DMS53 treated with DMSO at 0.1 percent for 48 hours (cell line): ENCODE results near the gene WDR37.

ENCODE experiments used
- DNase-seq: peaks from one replicate; lab custom pipeline; 2025; ENCODE audit not compliant: unreplicated experiment; lab: John Stamatoyannopoulos, UW

Gene WDR37

GRCh38 chr10:1162481-1163203, 106.5 kb downstream of the WDR37 start:
- no peak for DNase-seq

GRCh38 chr10:1163204-1163660, 107.0 kb downstream of the WDR37 start:
- no peak for DNase-seq

- no peak for DNase-seq
Measured at GRCh38 chr10:1163831-1164230, 107.6 kb downstream of the WDR37 start.

GRCh38 chr10:1166101-1166827, 110.1 kb downstream of the WDR37 start:
- no peak for DNase-seq

- no peak for DNase-seq
Measured at GRCh38 chr10:1166828-1167275, 110.7 kb downstream of the WDR37 start.

- no peak for DNase-seq
Measured at GRCh38 chr10:1168763-1169162, 112.6 kb downstream of the WDR37 start.

GRCh38 chr10:1169186-1169885, 113.2 kb downstream of the WDR37 start:
- DNase-seq, result no peak

GRCh38 chr10:1169981-1170866, 114.0 kb downstream of the WDR37 start:
- no peak for DNase-seq

GRCh38 chr10:1170867-1171180, 114.6 kb downstream of the WDR37 start:
- DNase-seq, result no peak

GRCh38 chr10:1171182-1171581, 115.0 kb downstream of the WDR37 start:
- DNase-seq, result no peak

GRCh38 chr10:1171586-1171985, 115.4 kb downstream of the WDR37 start:
- DNase-seq, result no peak

- DNase-seq, result no peak
Measured at GRCh38 chr10:1172256-1172984, 116.2 kb downstream of the WDR37 start.

- DNase-seq, result no peak
Measured at GRCh38 chr10:1173091-1173490, 116.9 kb downstream of the WDR37 start.

GRCh38 chr10:1174022-1174421, 117.8 kb downstream of the WDR37 start:
- no peak for DNase-seq

- DNase-seq, result no peak
Measured at GRCh38 chr10:1175956-1176565, 119.9 kb downstream of the WDR37 start.

GRCh38 chr10:1177936-1178335, 121.8 kb downstream of the WDR37 start:
- DNase-seq, result no peak

GRCh38 chr10:1178506-1178905, 122.3 kb downstream of the WDR37 start:
- DNase-seq, result no peak

- DNase-seq, result no peak
Measured at GRCh38 chr10:1179346-1180070, 123.3 kb downstream of the WDR37 start.

GRCh38 chr10:1180071-1180730, 124.0 kb downstream of the WDR37 start:
- no peak for DNase-seq
